GM12892 (cell line): ENCODE results near the gene TMCC3.

Experiments used
- POLR2A ChIP-seq: IDR thresholded peaks from 2 replicates; pipeline ENCODE4 v1.6.1; 2011; ENCODE audit warnings: low read depth, low read length, control low read depth
- POLR2AphosphoS5 ChIP-seq: IDR thresholded peaks from 2 replicates; pipeline ENCODE4 v1.6.1; 2011; ENCODE audit warnings: low read depth, low read length, control low read depth
- TAF1 ChIP-seq: IDR thresholded peaks from 2 replicates; pipeline ENCODE4 v1.6.1; 2011; ENCODE audit warnings: low read depth, mild to moderate bottlenecking, control low read depth, low read length, borderline replicate concordance

- TF ChIP-seq POLR2A (no peak), TAF1 (no peak), POLR2AphosphoS5 (no peak)
These were observed 55.2 kb downstream of the TMCC3 start for GRCh38 chr12:94595152-94595551.
